ENCODE measurements around the gene ZNF385D.

The ZNF385D gene

DNA sequence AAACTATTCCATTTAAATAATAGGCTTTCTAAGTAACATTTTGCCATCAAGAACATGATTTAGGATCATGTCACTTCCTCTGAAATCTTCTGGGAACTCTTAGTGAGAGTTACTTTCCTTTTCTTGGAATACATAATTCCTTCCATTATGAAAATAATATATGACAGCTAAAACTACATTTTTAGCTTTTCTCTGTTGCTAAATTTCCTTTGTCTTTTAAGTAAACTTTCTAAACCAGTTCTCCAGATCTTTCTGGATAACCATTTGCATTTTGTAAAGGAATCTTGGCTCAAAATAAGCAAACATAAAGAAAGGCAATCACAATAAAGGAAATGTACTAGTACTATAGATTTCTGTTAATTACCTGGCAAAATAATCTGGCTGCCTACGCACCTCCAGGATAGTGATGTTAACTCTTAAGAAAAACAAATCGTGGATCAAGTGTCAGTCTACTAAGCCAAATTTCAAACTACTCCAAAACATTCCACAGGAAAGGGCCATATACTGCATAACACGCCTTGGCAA, 165.7 kb downstream of the ZNF385D start:
- Histone ChIP-seq H3K36me3 (ENCODE audit: insufficient read depth, low read depth, low read length) (no peaks in the 10 kb centered on the region), H3K4me3 (ENCODE audit: low read length) (no peak overlapping the region)

GRCh38 chr3:21573291-21573690, 177.7 kb downstream of the ZNF385D start:
- H3K4me1 ChIP-seq (ENCODE audit: insufficient read depth, low read length), result no peaks in the 10 kb centered on the region
- H3K36me3 ChIP-seq (ENCODE audit: insufficient read depth, low read depth, low read length), result no peaks in the 10 kb centered on the region
- no peak overlapping the region for H3K4me3 ChIP-seq (ENCODE audit: low read length)
- H3K9ac ChIP-seq (ENCODE audit: low read depth, low read length), result no peak overlapping the region
- H3K9me3 ChIP-seq (ENCODE audit: insufficient read depth, low read depth, low read length), result no peaks in the 10 kb centered on the region
- no peak overlapping the region for H3K27ac ChIP-seq (ENCODE audit: low read length)
- H3K27me3 ChIP-seq (ENCODE audit: insufficient read depth, low read length), result no peaks in the 10 kb centered on the region

More for the DNA sequence above, 165.7 kb downstream of the ZNF385D start:
- Histone ChIP-seq H3K27me3 (ENCODE audit: insufficient read depth, low read length) (no peaks in the 10 kb centered on the region), H3K4me1 (ENCODE audit: insufficient read depth, low read length) (no peaks in the 10 kb centered on the region), H3K27ac (ENCODE audit: low read length) (no peak overlapping the region), H3K9me3 (ENCODE audit: insufficient read depth, low read depth, low read length) (no peaks in the 10 kb centered on the region), H3K9ac (ENCODE audit: low read depth, low read length) (no peak overlapping the region)

DNA sequence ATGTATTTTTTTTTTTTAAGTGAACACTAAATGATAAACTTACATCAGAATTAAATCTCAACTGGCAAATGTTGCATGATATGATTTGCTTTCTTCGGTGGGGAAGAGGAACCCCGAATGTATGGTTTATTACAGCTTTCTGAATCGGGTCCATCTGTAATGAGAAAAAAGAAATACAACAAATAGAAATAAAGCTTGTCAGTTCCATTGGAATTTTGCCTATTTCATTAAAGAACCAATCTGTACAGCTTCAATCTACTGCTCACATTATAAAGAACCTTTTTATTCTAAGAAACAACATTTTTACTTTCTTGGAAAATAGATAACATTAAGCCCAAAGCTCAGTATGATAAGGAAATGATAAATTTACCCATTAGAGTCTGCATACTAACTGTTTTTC, 186.5 kb downstream of the ZNF385D start:
- H3K9ac ChIP-seq (ENCODE audit: low read depth, low read length), result no peak overlapping the region
- H3K4me3 ChIP-seq (ENCODE audit: low read length), result no peak overlapping the region
- no peaks in the 10 kb centered on the region for H3K4me1 ChIP-seq (ENCODE audit: insufficient read depth, low read length)
- H3K9me3 ChIP-seq (ENCODE audit: insufficient read depth, low read depth, low read length), result no peaks in the 10 kb centered on the region
- no peaks in the 10 kb centered on the region for H3K27me3 ChIP-seq (ENCODE audit: insufficient read depth, low read length)
- H3K27ac ChIP-seq (ENCODE audit: low read length), result no peak overlapping the region
- no peaks in the 10 kb centered on the region for H3K36me3 ChIP-seq (ENCODE audit: insufficient read depth, low read depth, low read length)

- Histone ChIP-seq H3K36me3 (ENCODE audit: insufficient read depth, low read depth, low read length) (no peaks in the 10 kb centered on the region), H3K9me3 (ENCODE audit: insufficient read depth, low read depth, low read length) (no peaks in the 10 kb centered on the region), H3K4me1 (ENCODE audit: insufficient read depth, low read length) (no peaks in the 10 kb centered on the region), H3K9ac (ENCODE audit: low read depth, low read length) (no peak overlapping the region), H3K4me3 (ENCODE audit: low read length) (no peak overlapping the region), H3K27ac (ENCODE audit: low read length) (no peak overlapping the region), H3K27me3 (ENCODE audit: insufficient read depth, low read length) (no peaks in the 10 kb centered on the region)
Observed at GRCh38 chr3:21562243-21562642, 188.8 kb downstream of the ZNF385D start.

GRCh38 chr3:21561472-21561871, 189.5 kb downstream of the ZNF385D start:
- Histone ChIP-seq H3K27me3 (ENCODE audit: insufficient read depth, low read length) (no peaks in the 10 kb centered on the region), H3K4me1 (ENCODE audit: insufficient read depth, low read length) (no peaks in the 10 kb centered on the region), H3K9ac (ENCODE audit: low read depth, low read length) (no peak overlapping the region), H3K27ac (ENCODE audit: low read length) (no peak overlapping the region), H3K4me3 (ENCODE audit: low read length) (no peak overlapping the region), H3K36me3 (ENCODE audit: insufficient read depth, low read depth, low read length) (no peaks in the 10 kb centered on the region), H3K9me3 (ENCODE audit: insufficient read depth, low read depth, low read length) (peaks cover 2% of the 10 kb centered on the region; the same call in 1 of the 2 replicates)

DNA sequence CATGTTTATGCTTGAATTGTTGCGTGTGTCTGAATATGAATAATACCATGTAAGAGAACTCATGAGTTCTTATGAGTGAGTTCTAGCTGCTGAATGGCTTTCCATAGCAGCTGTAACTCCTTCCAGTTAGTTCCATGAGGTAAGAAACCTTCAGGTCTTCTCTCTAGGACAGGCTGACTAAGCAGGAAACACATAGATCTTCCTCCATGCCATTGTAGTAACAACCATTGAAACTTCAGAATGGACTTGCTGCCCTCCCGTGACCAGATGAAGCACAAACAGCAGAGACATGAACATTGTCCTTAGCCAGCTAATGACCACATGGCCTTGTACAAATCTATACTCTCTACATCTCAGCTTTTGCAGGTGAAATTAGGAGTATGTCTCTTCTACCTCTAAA, 200.0 kb downstream of the ZNF385D start:
- H3K9me3 ChIP-seq (ENCODE audit: insufficient read depth, low read depth, low read length), result no peaks in the 10 kb centered on the region; the same call in 1 of the 2 replicates
- H3K4me1 ChIP-seq (ENCODE audit: insufficient read depth, low read length), result no peaks in the 10 kb centered on the region
- no peak overlapping the region for H3K27ac ChIP-seq (ENCODE audit: low read length)

GRCh38 chr3:21544076-21544462, 206.9 kb downstream of the ZNF385D start:
- Histone ChIP-seq H3K27me3 (ENCODE audit: insufficient read depth, low read length) (no peaks in the 10 kb centered on the region), H3K9ac (ENCODE audit: low read depth, low read length) (peak overlapping the region; percentile 38; the same call in 1 of the 2 replicates), H3K36me3 (ENCODE audit: insufficient read depth, low read depth, low read length) (no peaks in the 10 kb centered on the region), H3K4me1 (ENCODE audit: insufficient read depth, low read length) (no peaks in the 10 kb centered on the region; the same call in 1 of the 2 replicates), H3K9me3 (ENCODE audit: insufficient read depth, low read depth, low read length) (no peaks in the 10 kb centered on the region; the same call in 1 of the 2 replicates), H3K27ac (ENCODE audit: low read length) (no peak overlapping the region), H3K4me3 (ENCODE audit: low read length) (no peak overlapping the region; the same call in 1 of the 2 replicates)

More for the DNA sequence above, 200.0 kb downstream of the ZNF385D start:
- no peak overlapping the region for H3K4me3 ChIP-seq (ENCODE audit: low read length)
- H3K9ac ChIP-seq (ENCODE audit: low read depth, low read length), result no peak overlapping the region
- H3K36me3 ChIP-seq (ENCODE audit: insufficient read depth, low read depth, low read length), result no peaks in the 10 kb centered on the region
- no peaks in the 10 kb centered on the region for H3K27me3 ChIP-seq (ENCODE audit: insufficient read depth, low read length)

DNA sequence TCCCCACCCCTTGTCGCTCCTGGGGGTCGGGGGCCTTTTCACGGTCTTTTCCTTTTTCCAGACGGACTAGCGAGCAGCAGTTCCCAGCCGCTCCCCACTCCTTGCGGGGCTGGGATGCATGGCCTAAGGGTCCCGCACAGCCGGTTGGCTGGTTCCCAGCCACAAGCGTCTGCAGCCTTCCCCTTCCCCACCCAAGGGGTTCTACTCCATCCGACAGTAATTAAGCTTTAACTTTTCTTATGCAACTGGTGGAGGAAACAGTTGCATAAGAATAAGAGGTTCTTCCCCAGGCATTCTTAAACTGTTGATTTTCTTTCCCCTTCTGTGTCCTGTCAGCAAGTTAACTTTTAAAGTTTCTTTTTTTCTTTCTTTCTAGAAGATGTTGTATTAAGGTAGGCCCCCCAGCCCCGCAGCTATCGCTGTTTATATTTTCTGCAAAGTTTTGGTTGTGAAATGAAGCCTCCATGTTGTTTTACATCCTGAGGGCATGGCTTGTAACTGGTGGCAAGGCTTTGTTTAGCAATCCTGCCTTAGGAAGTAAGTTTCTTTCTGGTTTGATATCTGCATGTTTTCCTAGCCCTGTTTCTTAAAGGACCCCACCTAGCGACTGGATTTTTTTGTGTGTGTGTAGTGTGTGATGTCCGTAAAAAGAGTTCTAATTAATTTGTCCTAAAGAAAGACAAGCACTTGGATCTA, 207.5 kb downstream of the ZNF385D start:
- Histone ChIP-seq H3K36me3 (ENCODE audit: insufficient read depth, low read depth, low read length) (no peaks in the 10 kb centered on the region), H3K27me3 (ENCODE audit: insufficient read depth, low read length) (no peaks in the 10 kb centered on the region), H3K9me3 (ENCODE audit: insufficient read depth, low read depth, low read length) (no peaks in the 10 kb centered on the region; the same call in 1 of the 2 replicates), H3K27ac (ENCODE audit: low read length) (no peak overlapping the region), H3K9ac (ENCODE audit: low read depth, low read length) (peak overlapping the region; percentile 38; the same call in 1 of the 2 replicates), H3K4me1 (ENCODE audit: insufficient read depth, low read length) (no peaks in the 10 kb centered on the region; the same call in 1 of the 2 replicates), H3K4me3 (ENCODE audit: low read length) (no peak overlapping the region; the same call in 1 of the 2 replicates)

DNA sequence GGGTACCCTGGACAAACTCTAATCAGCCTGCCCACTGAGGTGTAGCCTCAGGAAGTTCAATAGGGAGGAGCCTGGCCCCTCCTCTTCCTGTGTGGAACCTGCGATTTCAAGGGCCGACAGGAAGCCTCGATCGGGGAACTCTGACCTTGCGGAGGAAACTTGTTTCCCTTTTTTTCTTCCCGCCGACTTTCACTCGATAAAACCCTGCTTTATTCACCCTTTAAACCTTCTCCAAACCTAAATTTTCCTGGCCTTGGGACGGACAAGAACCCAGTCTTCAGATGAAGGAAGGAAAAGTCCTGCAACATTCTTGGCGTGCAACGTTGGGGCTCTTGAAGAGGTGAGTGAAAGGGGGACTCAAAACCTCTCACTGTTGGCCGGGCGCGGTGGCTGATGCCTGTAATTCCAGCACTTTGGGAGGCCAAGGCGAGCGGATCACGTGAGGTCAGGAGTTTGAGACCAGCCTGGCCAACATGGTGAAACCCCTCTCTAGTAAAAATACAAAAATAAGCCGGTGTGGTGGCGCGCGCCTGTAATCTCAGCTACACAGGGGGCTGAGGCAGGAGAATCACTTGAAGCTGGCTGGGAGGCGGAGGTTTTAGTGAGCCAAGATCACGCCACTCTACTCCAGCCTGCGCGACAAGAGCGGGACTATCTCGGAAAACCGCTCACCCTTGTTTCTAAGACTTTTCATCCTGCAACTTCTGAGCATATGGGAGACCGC, 208.2 kb downstream of the ZNF385D start:
- H3K4me3 ChIP-seq (ENCODE audit: low read length), result no peak overlapping the region
- no peak overlapping the region for H3K9ac ChIP-seq (ENCODE audit: low read depth, low read length)
- no peaks in the 10 kb centered on the region; the same call in 1 of the 2 replicates for H3K4me1 ChIP-seq (ENCODE audit: insufficient read depth, low read length)
- no peaks in the 10 kb centered on the region for H3K36me3 ChIP-seq (ENCODE audit: insufficient read depth, low read depth, low read length)
- H3K27ac ChIP-seq (ENCODE audit: low read length), result no peak overlapping the region
- no peaks in the 10 kb centered on the region; the same call in 1 of the 2 replicates for H3K9me3 ChIP-seq (ENCODE audit: insufficient read depth, low read depth, low read length)
- H3K27me3 ChIP-seq (ENCODE audit: insufficient read depth, low read length), result no peaks in the 10 kb centered on the region

GRCh38 chr3:21540265-21540664, 210.7 kb downstream of the ZNF385D start:
- Histone ChIP-seq H3K4me1 (ENCODE audit: insufficient read depth, low read length) (no peaks in the 10 kb centered on the region; the same call in 1 of the 2 replicates), H3K4me3 (ENCODE audit: low read length) (no peak overlapping the region), H3K36me3 (ENCODE audit: insufficient read depth, low read depth, low read length) (no peaks in the 10 kb centered on the region), H3K27ac (ENCODE audit: low read length) (no peak overlapping the region), H3K9me3 (ENCODE audit: insufficient read depth, low read depth, low read length) (no peaks in the 10 kb centered on the region), H3K9ac (ENCODE audit: low read depth, low read length) (no peak overlapping the region), H3K27me3 (ENCODE audit: insufficient read depth, low read length) (no peaks in the 10 kb centered on the region)

DNA sequence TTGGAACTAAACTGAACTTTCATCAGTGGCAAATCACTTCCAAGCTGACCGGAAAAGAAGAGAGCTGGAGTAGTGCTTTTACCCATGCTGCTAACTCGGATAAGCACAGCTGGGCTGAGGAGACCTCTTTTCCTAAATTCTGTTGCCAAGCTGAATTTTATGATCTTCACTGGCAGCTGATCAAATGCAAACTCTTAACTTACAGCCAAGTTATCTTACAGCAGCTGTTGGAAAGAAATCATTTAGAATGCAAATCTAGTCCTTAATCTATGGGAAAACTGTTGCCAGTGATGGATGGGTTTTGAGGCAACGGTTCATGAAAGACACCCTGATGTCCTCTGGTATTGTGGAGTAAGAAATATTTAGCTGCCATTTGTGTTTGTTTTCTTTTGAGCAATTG, 216.5 kb downstream of the ZNF385D start:
- H3K27ac ChIP-seq (ENCODE audit: low read length), result no peak overlapping the region
- H3K27me3 ChIP-seq (ENCODE audit: insufficient read depth, low read length), result no peaks in the 10 kb centered on the region
- H3K4me1 ChIP-seq (ENCODE audit: insufficient read depth, low read length), result no peaks in the 10 kb centered on the region
- H3K9ac ChIP-seq (ENCODE audit: low read depth, low read length), result no peak overlapping the region
- no peak overlapping the region for H3K4me3 ChIP-seq (ENCODE audit: low read length)
- H3K36me3 ChIP-seq (ENCODE audit: insufficient read depth, low read depth, low read length), result no peaks in the 10 kb centered on the region
- no peaks in the 10 kb centered on the region for H3K9me3 ChIP-seq (ENCODE audit: insufficient read depth, low read depth, low read length)

All from iPS-20b (cell line).